Measurements from ENCODE around the gene CD55. TPM values are rescaled to one million over a fixed set of nuclear protein-coding genes. Genes with fewer than 3 reads are reported as not detected.

CD55 gene
- total and polyA plus RNA-seq, 2 of the 13 experiments (the other 11 are each of a cell fraction or from before 2014, with no cell fraction given) = 6.0 to 56.0 TPM

- no peaks in the 10 kb centered on the region for H3K9me3 ChIP-seq (ENCODE audit: low read length)
- H3K27me3 ChIP-seq (ENCODE audit: control insufficient read depth in 1 of 2, insufficient read depth in 2 of 2, low read length in 2 of 2) = no peaks in the 10 kb centered on the region
- CTCF ChIA-PET (ENCODE audit: low intra/inter-chr PET ratio, low total read pairs) = no interaction called here
- H3K36me3 ChIP-seq (replicated peaks in 1 of 2; ENCODE audit: control insufficient read depth in 1 of 2, insufficient read depth in 2 of 2, low read length in 2 of 2) = 0 out of 5 replicates have a peak, but pooled peaks cover 0 to 4% of the 10 kb centered on the region in 2 experiments
- DNase-seq (ENCODE audit: low spot score) (no peak), FAIRE-seq (no peak), ATAC-seq (no peak)
- WGBS (ENCODE audit: low lambda C conversion rate) = 100% methylated on average over 1 of the region's 3 CpGs
- no peak overlapping the region for H3K4me2 ChIP-seq (ENCODE audit: low read depth, low read length)
- peaks cover 13% of the 10 kb centered on the region for H3K4me1 ChIP-seq (ENCODE audit: insufficient read depth, low read length)
- no peak overlapping the region for H2AFZ ChIP-seq (ENCODE audit: low read length)
- no TSS peak for BruUV-seq (replicated peaks)
- no peaks in the 10 kb centered on the region for H4K20me1 ChIP-seq (ENCODE audit: insufficient read depth, low read length)
- no peak overlapping the region for H3K9ac ChIP-seq (ENCODE audit: insufficient read depth, low read depth, low read length)
- H3K4me3 ChIP-seq (replicated peaks in 1 of 3; ENCODE audit: insufficient read depth in 1 of 3, low read depth in 2 of 3, low read length in 3 of 3) = no peak overlapping the region
- no peak overlapping the region for H3K27ac ChIP-seq (ENCODE audit: extremely low read length, insufficient read depth, low read length)
- intact Hi-C loops (cut with micrococcal nuclease; ENCODE audit: unreplicated experiment) (no loop called here), in situ Hi-C loops (cut with HindIII; ENCODE audit: extremely low pct_ligation_motif_present, low pct_unique_long_range_greater_than_20kb) (no loop called here)
- TF ChIP-seq SKI (IDR thresholded peaks at IDR 0.05; ENCODE audit: partially characterized antibody) = no peak
- no peak for TF ChIP-seq CBFB (CRISPR knock-in tag; IDR thresholded peaks at IDR 0.05)
- TF ChIP-seq ZNF362 (CRISPR knock-in tag; IDR thresholded peaks at IDR 0.05; ENCODE audit: borderline replicate concordance) = no peak
- TF ChIP-seq ZNF891 (CRISPR knock-in tag; IDR thresholded peaks at IDR 0.05) = no peak
- no peak for TF ChIP-seq PAX8 (CRISPR knock-in tag; IDR thresholded peaks at IDR 0.05; ENCODE audit: borderline replicate concordance)
- no peak for TF ChIP-seq ZNF616 (CRISPR knock-in tag; IDR thresholded peaks at IDR 0.05; ENCODE audit: low read depth)
- no peak for TF ChIP-seq MTF2 (CRISPR knock-in tag; IDR thresholded peaks at IDR 0.05; ENCODE audit: borderline replicate concordance)
- TF ChIP-seq CEBPZ (IDR thresholded peaks at IDR 0.05; ENCODE audit: low read length) = no peak
- no peak for TF ChIP-seq RORA (CRISPR knock-in tag; IDR thresholded peaks at IDR 0.05)
- POLR2A ChIA-PET = no interaction called here
- H3K79me2 ChIP-seq (ENCODE audit: insufficient read depth, low read length) = no peaks in the 10 kb centered on the region
These were observed 25.0 kb downstream of the CD55 start for GRCh38 chr1:207346513-207346912.
